RWPE2 (cell line): ENCODE results near the gene CPT1A.

ENCODE experiments used
- ATAC-seq: fragments of 200-7000 bp; cut with Tn5 transposase; 3 replicates; pipeline ENCODE4 v1.9.1; 2021; ENCODE audit warnings: low read depth
- DNase-seq: peaks from one replicate; pipeline ENCODE4 v3.0.0-alpha.2; 2020; ENCODE audit warnings: low spot score
- H3K27ac ChIP-seq: fragments of 450-650 bp; 2 replicates; pipeline ENCODE4 v1.5.1; 2017; ENCODE audit warnings: mild to moderate bottlenecking; ENCODE audit not compliant: poor library complexity, severe bottlenecking
- H3K27me3 ChIP-seq: fragments of 250-450 bp; sonication (Bioruptor Pico); 2 replicates; pipeline ENCODE4 v1.5.1; 2021; ENCODE audit warnings: mild to moderate bottlenecking, moderate library complexity; ENCODE audit not compliant: insufficient read depth, poor library complexity, severe bottlenecking
- H3K36me3 ChIP-seq: fragments of 250-450 bp; sonication (Bioruptor Pico); 2 replicates; pipeline ENCODE4 v1.5.1; 2020; ENCODE audit warnings: low read depth, mild to moderate bottlenecking, moderate library complexity
- H3K4me1 ChIP-seq: fragments of 250-450 bp; sonication (Bioruptor Pico); 2 replicates; pipeline ENCODE4 v1.5.1; 2021; ENCODE audit warnings: mild to moderate bottlenecking, moderate library complexity; ENCODE audit not compliant: insufficient read depth, poor library complexity, severe bottlenecking
- H3K4me3 ChIP-seq: fragments of 250-450 bp; sonication (Bioruptor Pico); 2 replicates; pipeline ENCODE4 v1.5.1; 2021; ENCODE audit warnings: mild to moderate bottlenecking, moderate library complexity; ENCODE audit not compliant: severe bottlenecking
- H3K9me3 ChIP-seq: fragments of 250-450 bp; sonication (Bioruptor Pico); 2 replicates; pipeline ENCODE4 v1.5.1; 2021; ENCODE audit warnings: mild to moderate bottlenecking, moderate library complexity; ENCODE audit not compliant: severe bottlenecking
- CTCF ChIP-seq: fragments of 450-650 bp; IDR thresholded peaks from one replicate; pipeline ENCODE4 v1.5.1; 2017; ENCODE audit warnings: mild to moderate bottlenecking, moderate library complexity; ENCODE audit not compliant: poor library complexity, severe bottlenecking

CPT1A gene

GRCh38 chr11:68750195-68751003 lies 91.3 kb downstream of the CPT1A start:
- Histone ChIP-seq H3K4me3 (no peak overlapping the region), H3K27me3 (no peaks in the 10 kb centered on the region), H3K27ac (peak overlapping the region; percentile 44), H3K9me3 (no peaks in the 10 kb centered on the region), H3K4me1 (no peaks in the 10 kb centered on the region), H3K36me3 (peaks cover 12% of the 10 kb centered on the region; the same call in 1 of the 2 replicates)
- ATAC-seq: no peak
- TF ChIP-seq CTCF: no peak
- DNase-seq: no peak

GRCh38 chr11:68749229-68750123 lies 92.2 kb downstream of the CPT1A start:
- Histone ChIP-seq H3K9me3 (no peaks in the 10 kb centered on the region), H3K27me3 (no peaks in the 10 kb centered on the region), H3K27ac (no peak overlapping the region), H3K4me3 (no peak overlapping the region), H3K4me1 (no peaks in the 10 kb centered on the region), H3K36me3 (peaks cover 18% of the 10 kb centered on the region)
- no peak for TF ChIP-seq CTCF
- DNase-seq (no peak), ATAC-seq (no peak)

- H3K4me3 ChIP-seq: no peak overlapping the region
- no peak for TF ChIP-seq CTCF
- H3K27me3 ChIP-seq: no peaks in the 10 kb centered on the region
- H3K27ac ChIP-seq: no peak overlapping the region
- H3K9me3 ChIP-seq: no peaks in the 10 kb centered on the region
- DNase-seq (no peak), ATAC-seq (no peak)
- peaks cover 28% of the 10 kb centered on the region for H3K36me3 ChIP-seq
- H3K4me1 ChIP-seq: no peaks in the 10 kb centered on the region
These were observed 93.7 kb downstream of the CPT1A start for GRCh38 chr11:68748061-68748460.

GRCh38 chr11:68743539-68743938 lies 98.2 kb downstream of the CPT1A start:
- TF ChIP-seq CTCF: no peak
- H3K36me3 ChIP-seq: peaks cover 28% of the 10 kb centered on the region
- no peak for DNase-seq
- H3K27me3 ChIP-seq: no peaks in the 10 kb centered on the region
- H3K4me3 ChIP-seq: no peak overlapping the region
- H3K9me3 ChIP-seq: no peaks in the 10 kb centered on the region
- H3K27ac ChIP-seq: no peak overlapping the region
- ATAC-seq: no peak
- H3K4me1 ChIP-seq: no peaks in the 10 kb centered on the region
